HEK293 (cell line): ENCODE measurements around the gene BDKRB2.

Experiments
- CTCF ChIA-PET: fragments of 350-600 bp; formaldehyde crosslinking; extraction: SDS; loops from one replicate; lab custom pipeline; 2021; ENCODE audit warnings: antibody characterized with exemption; lab: Yijun Ruan, JAX
- POLR2A ChIA-PET: fragments of 300-600 bp; formaldehyde crosslinking; extraction: SDS; loops from one replicate; lab custom pipeline; 2020; ENCODE audit warnings: antibody characterized with exemption, inconsistent platforms; lab: Yijun Ruan, JAX
- H3K27ac ChIP-seq: fragments of 200-500 bp; sonication (Bioruptor generic); 2 replicates; pipeline ENCODE4 v1.5.1; 2014; ENCODE audit warnings: low read depth, low read length, control low read depth, inconsistent platforms; ENCODE audit errors: extremely low read depth
- H3K36me3 ChIP-seq, 2 experiments: fragments of 200-500 bp in 1 of 2; sonication (Bioruptor generic) in 1 of 2; 1 replicate in 1 of 2; 2 replicates in 1 of 2; pipeline ENCODE4 v1.5.1; 2014 to 2017; ENCODE audit warnings: inconsistent platforms in 2 of 2, low read length in 2 of 2; ENCODE audit not compliant: control insufficient read depth in 2 of 2, insufficient read depth in 1 of 2
- H3K4me1 ChIP-seq: fragments of 200-500 bp; sonication (Bioruptor generic); 2 replicates; pipeline ENCODE4 v1.5.1; 2014; ENCODE audit warnings: mild to moderate bottlenecking, low read length, inconsistent platforms; ENCODE audit not compliant: control insufficient read depth, insufficient read depth
- H3K4me3 ChIP-seq: 2 replicates; pipeline ENCODE4 v1.5.1; 2011; ENCODE audit warnings: low read depth, mild to moderate bottlenecking, control low read depth, low read length, moderate library complexity
- H3K9me3 ChIP-seq: fragments of 200-500 bp; sonication (Bioruptor generic); 2 replicates; pipeline ENCODE4 v1.5.1; 2014; ENCODE audit warnings: low read depth, low read length, inconsistent platforms; ENCODE audit not compliant: control insufficient read depth, insufficient read depth
- ATF2 ChIP-seq: fragments of 450-650 bp; formaldehyde crosslinking; IDR thresholded peaks from 2 replicates; pipeline ENCODE4 v1.5.1; 2016; ENCODE audit warnings: missing biosample characterization, missing genetic modification characterization, low read depth
- KLF10 ChIP-seq: fragments of 450-650 bp; IDR thresholded peaks from 2 replicates; pipeline ENCODE4 v1.5.1; 2018; ENCODE audit warnings: missing biosample characterization, mild to moderate bottlenecking, missing genetic modification characterization
- KLF9 ChIP-seq: fragments of 450-650 bp; formaldehyde crosslinking; IDR thresholded peaks from 2 replicates; pipeline ENCODE4 v1.5.1; 2016; ENCODE audit warnings: missing biosample characterization, missing genetic modification characterization, low read depth
- OSR2 ChIP-seq: fragments of 450-650 bp; formaldehyde crosslinking; IDR thresholded peaks from 2 replicates; pipeline ENCODE4 v1.5.1; 2016; ENCODE audit warnings: missing biosample characterization, missing genetic modification characterization
- SCRT2 ChIP-seq: fragments of 450-650 bp; formaldehyde crosslinking; IDR thresholded peaks from 2 replicates; pipeline ENCODE4 v1.5.1; 2016; ENCODE audit warnings: missing biosample characterization, missing genetic modification characterization
- SP2 ChIP-seq: fragments of 450-650 bp; formaldehyde crosslinking; IDR thresholded peaks from 2 replicates; pipeline ENCODE4 v1.5.1; 2016; ENCODE audit warnings: missing biosample characterization, missing genetic modification characterization
- YY1 ChIP-seq: fragments of 450-650 bp; formaldehyde crosslinking; IDR thresholded peaks from 2 replicates; pipeline ENCODE4 v1.5.1; 2018; ENCODE audit warnings: missing biosample characterization, missing genetic modification characterization
- ZBTB48 ChIP-seq: fragments of 450-650 bp; formaldehyde crosslinking; IDR thresholded peaks from 2 replicates; pipeline ENCODE4 v1.5.1; 2016; ENCODE audit warnings: missing biosample characterization, missing genetic modification characterization
- ZNF112 ChIP-seq: fragments of 450-650 bp; formaldehyde crosslinking; IDR thresholded peaks from 2 replicates; pipeline ENCODE4 v1.5.0; 2017; ENCODE audit warnings: missing biosample characterization, missing genetic modification characterization
- ZNF114 ChIP-seq: fragments of 450-650 bp; formaldehyde crosslinking; IDR thresholded peaks from 2 replicates; pipeline ENCODE4 v1.5.0; 2017; ENCODE audit warnings: missing biosample characterization, missing genetic modification characterization
- ZNF132 ChIP-seq: fragments of 450-650 bp; formaldehyde crosslinking; IDR thresholded peaks from 2 replicates; pipeline ENCODE4 v1.5.1; 2017; ENCODE audit warnings: missing biosample characterization, missing genetic modification characterization, borderline replicate concordance
- ZNF175 ChIP-seq: fragments of 450-650 bp; formaldehyde crosslinking; IDR thresholded peaks from 2 replicates; pipeline ENCODE4 v1.5.1; 2016; ENCODE audit warnings: missing biosample characterization, missing genetic modification characterization
- ZNF221 ChIP-seq: fragments of 450-650 bp; formaldehyde crosslinking; IDR thresholded peaks from 2 replicates; pipeline ENCODE4 v1.5.1; 2017; ENCODE audit warnings: missing biosample characterization, missing genetic modification characterization, borderline replicate concordance
- ZNF280D ChIP-seq: fragments of 450-650 bp; formaldehyde crosslinking; IDR thresholded peaks from 2 replicates; pipeline ENCODE4 v1.5.1; 2016; ENCODE audit warnings: missing biosample characterization, missing genetic modification characterization
- ZNF366 ChIP-seq: fragments of 450-650 bp; formaldehyde crosslinking; conservative IDR thresholded peaks from 2 replicates; pipeline ENCODE4 v1.5.1; 2016; ENCODE audit warnings: missing biosample characterization, missing genetic modification characterization
- ZNF423 ChIP-seq: fragments of 450-650 bp; formaldehyde crosslinking; IDR thresholded peaks from 2 replicates; pipeline ENCODE4 v1.5.1; 2016; ENCODE audit warnings: missing biosample characterization, missing genetic modification characterization
- ZNF473 ChIP-seq: fragments of 450-650 bp; formaldehyde crosslinking; IDR thresholded peaks from 2 replicates; pipeline ENCODE4 v1.5.1; 2017; ENCODE audit warnings: missing biosample characterization, missing genetic modification characterization
- ZNF48 ChIP-seq: fragments of 450-650 bp; formaldehyde crosslinking; IDR thresholded peaks from 2 replicates; pipeline ENCODE4 v1.5.1; 2016; ENCODE audit warnings: missing biosample characterization, missing genetic modification characterization
- ZNF544 ChIP-seq: fragments of 450-650 bp; formaldehyde crosslinking; IDR thresholded peaks from 2 replicates; pipeline ENCODE4 v1.5.0; 2017; ENCODE audit warnings: missing biosample characterization, missing genetic modification characterization
- ZNF664 ChIP-seq: fragments of 450-650 bp; formaldehyde crosslinking; IDR thresholded peaks from 2 replicates; pipeline ENCODE4 v1.5.1; 2016; ENCODE audit warnings: missing biosample characterization, missing genetic modification characterization
- ZNF677 ChIP-seq: fragments of 450-650 bp; IDR thresholded peaks from 2 replicates; pipeline ENCODE4 v1.5.0; 2018; ENCODE audit warnings: missing biosample characterization, mild to moderate bottlenecking, missing genetic modification characterization, moderate library complexity
- ZNF701 ChIP-seq: fragments of 450-650 bp; formaldehyde crosslinking; IDR thresholded peaks from 2 replicates; pipeline ENCODE4 v1.5.1; 2016; ENCODE audit warnings: missing biosample characterization, missing genetic modification characterization
- ZNF76 ChIP-seq: fragments of 450-650 bp; formaldehyde crosslinking; IDR thresholded peaks from 2 replicates; pipeline ENCODE4; 2016; ENCODE audit warnings: low read depth, missing biosample characterization, missing genetic modification characterization, borderline replicate concordance
- ZSCAN23 ChIP-seq: fragments of 450-650 bp; formaldehyde crosslinking; IDR thresholded peaks from 2 replicates; pipeline ENCODE4 v1.5.1; 2016; ENCODE audit warnings: missing biosample characterization, missing genetic modification characterization
- TF ChIP-seq, protein P1 (sequence below): fragments of 450-650 bp; formaldehyde crosslinking; IDR thresholded peaks from 2 replicates; pipeline ENCODE4 v1.5.1; 2016; ENCODE audit warnings: missing biosample characterization, missing genetic modification characterization
- TF ChIP-seq, protein P2 (sequence below): fragments of 450-650 bp; formaldehyde crosslinking; IDR thresholded peaks from 2 replicates; pipeline ENCODE4 v1.5.0; 2017; ENCODE audit warnings: missing biosample characterization, missing genetic modification characterization, borderline replicate concordance
- TF ChIP-seq, protein P3 (sequence below): fragments of 450-650 bp; formaldehyde crosslinking; IDR thresholded peaks from 2 replicates; pipeline ENCODE4 v1.5.1; 2016; ENCODE audit warnings: missing biosample characterization, missing genetic modification characterization

BDKRB2 gene

GRCh38 chr14:96237641-96238040 is 33.0 kb downstream of the BDKRB2 start:
- TF ChIP-seq ZNF677 (tag by site-specific recombination) = no peak
- TF ChIP-seq ZSCAN23 (tag by site-specific recombination) = no peak
- TF ChIP-seq KLF10 = no peak
- no peak for TF ChIP-seq ZNF423 (tag by site-specific recombination)
- no peak for TF ChIP-seq SCRT2 (tag by site-specific recombination)
- no peak for TF ChIP-seq SP2 (tag by site-specific recombination)
- no peak for TF ChIP-seq ZNF175
- no peak for TF ChIP-seq ZNF112
- no peak for TF ChIP-seq ZNF114 (tag by site-specific recombination)
- TF ChIP-seq, protein P1, sequence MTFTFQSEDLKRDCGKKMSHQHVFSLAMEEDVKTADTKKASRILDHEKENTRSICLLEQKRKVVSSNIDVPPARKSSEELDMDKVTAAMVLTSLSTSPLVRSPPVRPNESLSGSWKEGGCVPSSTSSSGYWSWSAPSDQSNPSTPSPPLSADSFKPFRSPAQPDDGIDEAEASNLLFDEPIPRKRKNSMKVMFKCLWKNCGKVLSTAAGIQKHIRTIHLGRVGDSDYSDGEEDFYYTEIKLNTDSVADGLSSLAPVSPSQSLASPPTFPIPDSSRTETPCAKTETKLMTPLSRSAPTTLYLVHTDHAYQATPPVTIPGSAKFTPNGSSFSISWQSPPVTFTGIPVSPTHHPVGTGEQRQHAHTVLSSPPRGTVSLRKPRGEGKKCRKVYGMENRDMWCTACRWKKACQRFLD (tag by site-specific recombination) = no peak
- TF ChIP-seq OSR2 = no peak
- TF ChIP-seq ZNF280D (tag by site-specific recombination) = no peak
- TF ChIP-seq ZNF221 = no peak
- TF ChIP-seq ZNF544 (tag by site-specific recombination) = no peak
- TF ChIP-seq ZNF76 (tag by site-specific recombination) = no peak
- TF ChIP-seq ZNF701 = no peak
- no peaks in the 10 kb centered on the region for H3K36me3 ChIP-seq
- H3K4me1 ChIP-seq = no peaks in the 10 kb centered on the region
- no peak overlapping the region for H3K4me3 ChIP-seq
- H3K27ac ChIP-seq = no peak overlapping the region
- POLR2A ChIA-PET = no interaction called here
- CTCF ChIA-PET = interaction anchor here (1.3 kb wide), 1 partner anchor 137 kb away, joined by 4 read pairs; no protein-coding TSS in a partner anchor
- no peaks in the 10 kb centered on the region for H3K9me3 ChIP-seq

DNA sequence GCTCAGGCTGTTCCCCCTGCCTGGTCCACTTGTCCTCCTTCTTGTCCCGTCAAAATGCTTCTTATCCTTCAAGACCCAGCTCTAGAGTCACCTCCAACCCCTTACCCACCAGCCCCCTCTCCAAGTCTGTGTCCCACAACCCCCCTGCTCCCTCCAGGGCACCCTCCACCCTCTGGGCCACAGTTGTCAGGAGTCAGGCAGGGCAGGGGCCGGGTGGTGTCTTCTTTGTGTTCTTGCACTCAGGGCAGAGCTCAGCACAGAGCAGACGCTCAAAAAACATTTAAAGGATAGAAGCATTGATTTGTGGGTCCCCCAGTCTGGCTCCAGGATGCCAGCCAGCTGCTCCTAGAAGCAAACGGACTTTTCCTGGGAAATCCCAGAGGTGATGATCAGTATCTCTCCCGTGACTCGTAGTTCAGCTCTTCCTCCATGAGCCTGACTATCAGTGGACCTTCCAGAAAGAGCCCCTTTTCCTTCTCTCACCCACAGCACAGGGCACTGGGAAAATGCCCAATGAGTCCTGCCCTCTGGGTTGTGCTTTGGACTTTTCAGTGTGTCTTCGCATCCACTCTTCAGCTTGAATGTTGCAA is 34.1 kb downstream of the BDKRB2 start:
- POLR2A ChIA-PET = no interaction called here
- CTCF ChIA-PET = interaction anchor here (0.6 to 0.9 kb wide), 3 partner anchors 50 to 138 kb away, joined by 3 read pairs; no protein-coding TSS in a partner anchor
- no peak overlapping the region for H3K27ac ChIP-seq
- no peaks in the 10 kb centered on the region for H3K9me3 ChIP-seq
- H3K36me3 ChIP-seq = no peaks in the 10 kb centered on the region
- H3K4me1 ChIP-seq = no peaks in the 10 kb centered on the region
- H3K4me3 ChIP-seq = no peak overlapping the region
- TF ChIP-seq, protein P2, sequence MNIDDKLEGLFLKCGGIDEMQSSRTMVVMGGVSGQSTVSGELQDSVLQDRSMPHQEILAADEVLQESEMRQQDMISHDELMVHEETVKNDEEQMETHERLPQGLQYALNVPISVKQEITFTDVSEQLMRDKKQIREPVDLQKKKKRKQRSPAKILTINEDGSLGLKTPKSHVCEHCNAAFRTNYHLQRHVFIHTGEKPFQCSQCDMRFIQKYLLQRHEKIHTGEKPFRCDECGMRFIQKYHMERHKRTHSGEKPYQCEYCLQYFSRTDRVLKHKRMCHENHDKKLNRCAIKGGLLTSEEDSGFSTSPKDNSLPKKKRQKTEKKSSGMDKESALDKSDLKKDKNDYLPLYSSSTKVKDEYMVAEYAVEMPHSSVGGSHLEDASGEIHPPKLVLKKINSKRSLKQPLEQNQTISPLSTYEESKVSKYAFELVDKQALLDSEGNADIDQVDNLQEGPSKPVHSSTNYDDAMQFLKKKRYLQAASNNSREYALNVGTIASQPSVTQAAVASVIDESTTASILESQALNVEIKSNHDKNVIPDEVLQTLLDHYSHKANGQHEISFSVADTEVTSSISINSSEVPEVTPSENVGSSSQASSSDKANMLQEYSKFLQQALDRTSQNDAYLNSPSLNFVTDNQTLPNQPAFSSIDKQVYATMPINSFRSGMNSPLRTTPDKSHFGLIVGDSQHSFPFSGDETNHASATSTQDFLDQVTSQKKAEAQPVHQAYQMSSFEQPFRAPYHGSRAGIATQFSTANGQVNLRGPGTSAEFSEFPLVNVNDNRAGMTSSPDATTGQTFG (tag by site-specific recombination) = no peak
- TF ChIP-seq KLF9 (tag by site-specific recombination) (no peak), ZBTB48 (tag by site-specific recombination) (no peak), ZNF366 (tag by site-specific recombination) (no peak), ZNF664 (tag by site-specific recombination) (no peak), ZNF132 (tag by site-specific recombination) (no peak), ZNF423 (tag by site-specific recombination) (no peak), ATF2 (tag by site-specific recombination) (no peak), ZNF48 (tag by site-specific recombination) (no peak), YY1 (no peak), ZNF473 (tag by site-specific recombination) (no peak)
- TF ChIP-seq, protein P3, sequence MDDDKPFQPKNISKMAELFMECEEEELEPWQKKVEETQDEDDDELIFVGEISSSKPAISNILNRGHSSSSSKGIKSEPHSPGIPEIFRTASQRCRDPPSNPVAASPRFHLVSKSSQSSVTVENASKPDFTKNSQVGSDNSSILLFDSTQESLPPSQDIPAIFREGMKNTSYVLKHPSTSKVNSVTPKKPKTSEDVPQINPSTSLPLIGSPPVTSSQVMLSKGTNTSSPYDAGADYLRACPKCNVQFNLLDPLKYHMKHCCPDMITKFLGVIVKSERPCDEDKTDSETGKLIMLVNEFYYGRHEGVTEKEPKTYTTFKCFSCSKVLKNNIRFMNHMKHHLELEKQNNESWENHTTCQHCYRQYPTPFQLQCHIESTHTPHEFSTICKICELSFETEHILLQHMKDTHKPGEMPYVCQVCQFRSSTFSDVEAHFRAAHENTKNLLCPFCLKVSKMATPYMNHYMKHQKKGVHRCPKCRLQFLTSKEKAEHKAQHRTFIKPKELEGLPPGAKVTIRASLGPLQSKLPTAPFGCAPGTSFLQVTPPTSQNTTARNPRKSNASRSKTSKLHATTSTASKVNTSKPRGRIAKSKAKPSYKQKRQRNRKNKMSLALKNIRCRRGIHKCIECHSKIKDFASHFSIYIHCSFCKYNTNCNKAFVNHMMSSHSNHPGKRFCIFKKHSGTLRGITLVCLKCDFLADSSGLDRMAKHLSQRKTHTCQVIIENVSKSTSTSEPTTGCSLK (tag by site-specific recombination) = no peak
